SH-SY5Y (cell line): ENCODE results near the gene TUFM.

Experiments used
- GATA2 ChIP-seq: IDR thresholded peaks from 2 replicates; pipeline ENCODE4 v1.6.1; 2011; ENCODE audit warnings: mild to moderate bottlenecking, low read depth, low read length
- GATA3 ChIP-seq: IDR thresholded peaks from 2 replicates; pipeline ENCODE4 v1.6.1; 2011; ENCODE audit warnings: low read depth, mild to moderate bottlenecking, low read length, moderate library complexity

GRCh38 chr16:28879841-28880588 lies 33.9 kb upstream of the TUFM start:
- TF ChIP-seq GATA3 (no peak), GATA2 (no peak)
